CD4-positive, CD25-positive, alpha-beta regulatory T cell (primary cell): Measurements from ENCODE around the gene GNAT1. TPM values are rescaled to one million over a fixed set of nuclear protein-coding genes. Genes with fewer than 3 reads are reported as not detected.

Experiments used
- ATAC-seq, 2 donors: fragments of 150-1000 bp; cut with Tn5 transposase; one replicate each; pipeline ENCODE4 v1.10.0; 2021; ENCODE audit warnings: low read depth in 2 of 2, moderate number of reproducible peaks in 2 of 2, moderate library complexity in 1 of 2
- DNase-seq, 3 donors: peaks; one replicate each; pipeline versions ENCODE4 v3.0.0 to v3.0.0-alpha.2; 2012 to 2022; ENCODE audit warnings: mixed read lengths in 1 of 3
- H3K27ac ChIP-seq: one replicate; pipeline ENCODE4 v1.7.0; 2013; ENCODE audit warnings: mild to moderate bottlenecking, low read length; ENCODE audit not compliant: insufficient read depth, poor library complexity, severe bottlenecking
- H3K27me3 ChIP-seq: one replicate; pipeline ENCODE4 v1.7.0; 2013; ENCODE audit warnings: low read length; ENCODE audit not compliant: control insufficient read depth, insufficient read depth
- H3K36me3 ChIP-seq: one replicate; pipeline ENCODE4 v1.7.0; 2013; ENCODE audit warnings: mild to moderate bottlenecking, low read length, moderate library complexity; ENCODE audit not compliant: control insufficient read depth, insufficient read depth
- H3K4me1 ChIP-seq: 2 replicates; pipeline ENCODE4 v1.7.0; 2013; ENCODE audit warnings: mild to moderate bottlenecking, low read length; ENCODE audit not compliant: insufficient read depth, control insufficient read depth, poor library complexity, severe bottlenecking
- H3K4me3 ChIP-seq: one replicate; pipeline ENCODE4 v1.7.0; 2013; ENCODE audit warnings: low read depth, mild to moderate bottlenecking, low read length, moderate library complexity
- H3K9me3 ChIP-seq, 2 experiments: 1 replicate in 1 of 2; 2 replicates in 1 of 2; pipeline ENCODE4 v1.7.0; 2013; ENCODE audit warnings: low read length in 2 of 2, mild to moderate bottlenecking in 1 of 2, moderate library complexity in 1 of 2; ENCODE audit not compliant: control insufficient read depth in 2 of 2
- H3K27ac Mint-ChIP-seq, 3 donors: one replicate each; pipeline ENCODE4 v1.8.0; 2020 to 2022; ENCODE audit warnings: mild to moderate bottlenecking in 3 of 3, mixed read lengths in 3 of 3, moderate library complexity in 2 of 3
- H3K27me3 Mint-ChIP-seq: one replicate; pipeline ENCODE4 v1.8.0; 2022; ENCODE audit warnings: mild to moderate bottlenecking, mixed read lengths
- H3K36me3 Mint-ChIP-seq: one replicate; pipeline ENCODE4 v1.8.0; 2020; ENCODE audit warnings: mixed read lengths
- H3K4me1 Mint-ChIP-seq, 4 donors: one replicate each; pipeline ENCODE4 v1.8.0; 2020 to 2022; ENCODE audit warnings: mixed read lengths in 4 of 4, mild to moderate bottlenecking in 1 of 4
- H3K4me3 Mint-ChIP-seq, 4 donors: one replicate each; pipeline ENCODE4 v1.8.0; 2020 to 2022; ENCODE audit warnings: mild to moderate bottlenecking in 4 of 4, mixed read lengths in 4 of 4, moderate library complexity in 3 of 4
- H3K9me3 Mint-ChIP-seq, 7 donors: one replicate each; pipeline ENCODE4 v1.8.0; 2020 to 2022; ENCODE audit warnings: mixed read lengths in 7 of 7, mild to moderate bottlenecking in 3 of 7, moderate library complexity in 2 of 7
- polyA plus RNA-seq, 4 donors: library from polyadenylated mRNA; unstranded; fragments of 300-500 nt; fragmentation: Illumina TruSeq; gene quantifications; one replicate each; pipeline ENCODE4 v1.2.3, GENCODE V29; 2021
- total RNA-seq: library from RNA; stranded (reverse); gene quantifications from one replicate; pipeline ENCODE4 v1.2.3, GENCODE V29; 2022

GNAT1 gene
- total and polyA plus RNA-seq, 5 donors from 2014 or later = not detected

DNA sequence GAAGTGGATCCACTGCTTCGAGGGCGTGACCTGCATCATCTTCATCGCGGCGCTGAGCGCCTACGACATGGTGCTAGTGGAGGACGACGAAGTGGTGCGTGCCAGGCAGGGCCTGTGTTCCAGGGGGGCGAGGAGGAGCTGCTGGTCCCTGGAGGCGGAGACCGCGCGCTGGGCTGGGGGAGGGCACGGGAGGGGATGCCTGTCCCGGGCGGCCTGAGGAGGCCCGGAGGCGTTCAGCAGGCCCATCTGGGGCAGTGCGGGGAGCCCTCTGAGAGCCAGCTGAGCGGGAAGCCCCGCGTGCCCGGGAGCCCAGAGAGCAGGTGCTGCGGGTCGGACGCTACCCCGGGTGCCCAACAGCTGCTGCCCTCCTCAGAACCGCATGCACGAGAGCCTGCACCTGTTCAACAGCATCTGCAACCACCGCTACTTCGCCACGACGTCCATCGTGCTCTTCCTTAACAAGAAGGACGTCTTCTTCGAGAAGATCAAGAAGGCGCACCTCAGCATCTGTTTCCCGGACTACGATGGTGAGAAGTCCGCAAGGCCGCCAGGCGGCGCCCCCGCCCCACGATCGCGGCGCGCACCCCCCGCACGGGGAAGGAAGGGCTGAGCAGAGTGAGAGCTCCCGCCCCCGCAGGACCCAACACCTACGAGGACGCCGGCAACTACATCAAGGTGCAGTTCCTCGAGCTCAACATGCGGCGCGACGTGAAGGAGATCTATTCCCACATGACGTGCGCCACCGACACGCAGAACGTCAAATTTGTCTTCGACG, 2.9 kb downstream of the GNAT1 start:
- Histone ChIP-seq H3K4me1 (peaks cover 25% of the 10 kb centered on the region), H3K27me3 (no peaks in the 10 kb centered on the region), H3K36me3 (no peaks in the 10 kb centered on the region), H3K27ac (no peak overlapping the region), H3K9me3 (no peaks in the 10 kb centered on the region), H3K4me3 (no peak overlapping the region)
- Mint-ChIP-seq H3K4me3 (peak overlapping the region in 3 of 4 donors; percentile 29 to 79 (median 66)), H3K27me3 (peaks cover 34% of the 10 kb centered on the region), H3K9me3 (peaks cover 0 to 1% (median 0%) of the 10 kb centered on the region in 7 donors), H3K27ac (peak overlapping the region in 1 of 3 donors; percentile 76), H3K4me1 (peaks cover 0 to 17% (median 2%) of the 10 kb centered on the region in 4 donors), H3K36me3 (no peaks in the 10 kb centered on the region)
- peak; percentile 80 to 83 for ATAC-seq
- peak; percentile 76 to 86 (median 84) for DNase-seq

- peak; percentile 19 to 24 for ATAC-seq
- H3K27me3 ChIP-seq = no peaks in the 10 kb centered on the region
- peak overlapping the region in 1 of 3 donors; percentile 65 for H3K27ac Mint-ChIP-seq
These were observed 3.6 kb downstream of the GNAT1 start for GRCh38 chr3:50194903-50195500.

DNA sequence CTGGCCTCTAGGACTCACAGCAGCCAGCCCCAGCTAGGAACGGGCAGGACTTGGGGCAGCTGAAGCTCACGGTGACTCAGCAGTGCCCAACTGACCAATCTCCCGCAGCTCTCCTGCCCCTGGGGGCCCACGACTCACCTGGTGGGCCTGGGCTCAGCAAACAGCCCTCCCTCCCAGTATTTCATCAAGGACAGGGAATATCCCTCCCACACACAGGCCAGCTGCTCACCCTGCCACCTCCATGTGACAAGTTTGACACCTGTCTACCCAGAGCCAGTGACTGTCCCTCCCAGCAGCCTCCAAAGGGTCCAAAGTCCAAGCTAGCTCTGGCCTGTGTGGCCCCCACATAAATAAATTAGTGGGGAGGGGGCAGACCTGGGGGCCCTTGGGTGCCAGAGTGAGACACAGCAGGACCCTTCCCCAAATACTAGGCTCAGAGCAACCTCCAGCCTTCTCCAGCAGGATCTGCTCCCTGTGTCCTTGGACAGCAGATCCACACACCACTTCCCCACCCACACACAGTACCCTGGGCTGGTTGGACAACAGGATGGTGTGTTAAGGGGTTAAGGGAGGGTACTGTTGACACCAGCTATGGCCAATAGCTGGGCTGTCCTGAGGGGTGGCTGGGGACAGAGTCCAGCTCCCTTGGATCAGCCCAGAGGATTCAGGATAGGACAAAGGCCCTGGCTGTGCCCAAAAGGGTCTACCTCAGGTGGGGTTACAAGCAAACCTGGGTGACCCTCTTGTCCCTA, 4.3 kb downstream of the GNAT1 start:
- no peak for ATAC-seq
- Mint-ChIP-seq H3K36me3 (no peaks in the 10 kb centered on the region), H3K4me1 (peaks cover 0 to 17% (median 2%) of the 10 kb centered on the region in 4 donors), H3K27ac (no peak overlapping the region), H3K9me3 (peaks cover 0 to 1% (median 0%) of the 10 kb centered on the region in 7 donors), H3K4me3 (peak overlapping the region in 1 of 4 donors; percentile 92), H3K27me3 (peaks cover 44% of the 10 kb centered on the region)
- Histone ChIP-seq H3K9me3 (no peaks in the 10 kb centered on the region), H3K36me3 (no peaks in the 10 kb centered on the region), H3K27me3 (no peaks in the 10 kb centered on the region), H3K4me1 (peaks cover 25% of the 10 kb centered on the region), H3K27ac (no peak overlapping the region), H3K4me3 (no peak overlapping the region)
- DNase-seq = no peak

More at GRCh38 chr3:50194903-50195500, 3.6 kb downstream of the GNAT1 start:
- Histone ChIP-seq H3K36me3 (no peaks in the 10 kb centered on the region), H3K4me1 (peaks cover 25% of the 10 kb centered on the region), H3K4me3 (no peak overlapping the region), H3K27ac (no peak overlapping the region), H3K9me3 (no peaks in the 10 kb centered on the region)
- H3K27me3 Mint-ChIP-seq = peaks cover 40% of the 10 kb centered on the region
- H3K4me3 Mint-ChIP-seq = peak overlapping the region in 3 of 4 donors; percentile 29 to 92 (median 79)
- DNase-seq = peak in 1 of 3 donors; percentile 45
- peaks cover 0 to 1% (median 0%) of the 10 kb centered on the region in 7 donors for H3K9me3 Mint-ChIP-seq
- no peaks in the 10 kb centered on the region for H3K36me3 Mint-ChIP-seq
- H3K4me1 Mint-ChIP-seq = peaks cover 0 to 17% (median 2%) of the 10 kb centered on the region in 4 donors

DNA sequence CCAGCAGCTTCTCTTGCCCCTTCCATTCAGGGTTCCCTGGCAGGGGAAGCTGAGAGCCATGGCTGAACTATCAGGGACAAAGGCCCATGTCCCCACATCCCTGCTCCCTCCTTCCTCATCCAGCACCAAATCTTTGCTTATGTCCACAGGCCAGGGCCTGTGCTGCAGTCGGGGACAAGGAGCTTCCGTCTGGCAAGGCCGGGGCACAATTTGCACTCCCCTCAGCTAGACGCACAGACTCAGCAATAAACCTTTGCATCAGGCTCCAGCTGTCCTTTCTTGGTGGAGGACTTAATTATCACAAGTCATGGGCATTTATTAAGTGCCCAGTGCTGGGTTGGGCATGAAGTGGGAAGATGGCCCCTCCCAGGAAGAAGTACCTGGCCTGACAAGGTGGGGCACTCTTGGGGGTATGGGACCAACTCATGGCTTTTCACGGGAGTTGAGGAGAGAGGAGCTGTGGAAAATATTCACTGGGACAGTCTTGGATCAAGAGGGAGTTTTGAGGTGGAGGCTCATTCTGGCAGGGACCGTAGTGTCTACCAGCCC, 4.9 kb downstream of the GNAT1 start:
- Mint-ChIP-seq H3K4me3 (no peak overlapping the region), H3K36me3 (no peaks in the 10 kb centered on the region), H3K9me3 (peaks cover 0 to 1% (median 0%) of the 10 kb centered on the region in 7 donors), H3K27me3 (peaks cover 50% of the 10 kb centered on the region), H3K4me1 (peaks cover 0 to 17% (median 2%) of the 10 kb centered on the region in 4 donors), H3K27ac (no peak overlapping the region)
- peaks cover 25% of the 10 kb centered on the region for H3K4me1 ChIP-seq
- no peak overlapping the region for H3K27ac ChIP-seq
- no peaks in the 10 kb centered on the region for H3K9me3 ChIP-seq
- DNase-seq = no peak
- ATAC-seq = no peak
- no peaks in the 10 kb centered on the region for H3K36me3 ChIP-seq
- no peaks in the 10 kb centered on the region for H3K27me3 ChIP-seq
- no peak overlapping the region for H3K4me3 ChIP-seq

DNA sequence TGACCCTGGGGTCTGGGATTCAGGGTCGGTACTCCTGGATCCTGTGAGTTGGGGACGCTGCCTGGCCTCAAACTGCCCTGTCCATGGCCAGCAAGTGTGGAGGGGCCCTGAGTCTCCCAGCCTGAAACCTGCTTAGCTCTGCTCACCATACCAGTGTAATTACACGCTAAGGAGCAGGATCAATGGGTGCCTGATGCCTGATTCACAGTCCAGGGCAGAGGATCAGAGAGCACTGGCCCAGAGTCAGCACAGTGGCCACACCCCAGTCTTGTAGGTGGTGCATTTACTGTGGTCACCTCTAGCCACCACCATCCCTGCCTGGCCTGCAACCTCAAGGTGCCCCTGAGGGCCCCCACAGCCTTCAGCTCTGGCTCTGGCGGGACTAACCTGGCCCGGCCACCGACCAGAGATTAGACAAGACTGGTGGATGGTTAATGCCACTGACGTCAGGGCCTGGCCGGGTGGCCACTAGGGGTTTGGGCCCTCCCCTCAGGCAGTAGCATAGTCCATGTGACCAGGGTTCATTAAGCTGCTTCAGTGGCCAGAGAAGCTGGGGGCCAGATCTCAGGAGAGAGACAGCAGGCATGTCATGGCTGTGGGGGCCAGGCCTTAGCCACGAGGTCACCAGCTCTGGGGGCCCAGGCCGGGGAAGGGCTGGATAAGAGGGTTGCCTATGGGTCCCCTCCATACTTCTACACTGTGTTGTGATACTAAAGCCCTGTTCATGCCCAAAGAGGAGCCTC, 10.3 kb downstream of the GNAT1 start:
- H3K27ac ChIP-seq = no peak overlapping the region
- DNase-seq = no peak
- no peak overlapping the region for H3K4me3 Mint-ChIP-seq
- no peak for ATAC-seq
- H3K4me1 Mint-ChIP-seq = peaks cover 0 to 5% (median under 1%) of the 10 kb centered on the region in 4 donors
- no peaks in the 10 kb centered on the region for H3K36me3 Mint-ChIP-seq
- H3K4me1 ChIP-seq = peaks cover 8% of the 10 kb centered on the region
- no peaks in the 10 kb centered on the region for H3K36me3 ChIP-seq
- no peak overlapping the region for H3K27ac Mint-ChIP-seq
- H3K4me3 ChIP-seq = no peak overlapping the region
- peaks cover 4% of the 10 kb centered on the region for H3K27me3 ChIP-seq
- no peaks in the 10 kb centered on the region for H3K9me3 Mint-ChIP-seq
- no peaks in the 10 kb centered on the region for H3K9me3 ChIP-seq
- H3K27me3 Mint-ChIP-seq = peaks cover 66% of the 10 kb centered on the region

DNA sequence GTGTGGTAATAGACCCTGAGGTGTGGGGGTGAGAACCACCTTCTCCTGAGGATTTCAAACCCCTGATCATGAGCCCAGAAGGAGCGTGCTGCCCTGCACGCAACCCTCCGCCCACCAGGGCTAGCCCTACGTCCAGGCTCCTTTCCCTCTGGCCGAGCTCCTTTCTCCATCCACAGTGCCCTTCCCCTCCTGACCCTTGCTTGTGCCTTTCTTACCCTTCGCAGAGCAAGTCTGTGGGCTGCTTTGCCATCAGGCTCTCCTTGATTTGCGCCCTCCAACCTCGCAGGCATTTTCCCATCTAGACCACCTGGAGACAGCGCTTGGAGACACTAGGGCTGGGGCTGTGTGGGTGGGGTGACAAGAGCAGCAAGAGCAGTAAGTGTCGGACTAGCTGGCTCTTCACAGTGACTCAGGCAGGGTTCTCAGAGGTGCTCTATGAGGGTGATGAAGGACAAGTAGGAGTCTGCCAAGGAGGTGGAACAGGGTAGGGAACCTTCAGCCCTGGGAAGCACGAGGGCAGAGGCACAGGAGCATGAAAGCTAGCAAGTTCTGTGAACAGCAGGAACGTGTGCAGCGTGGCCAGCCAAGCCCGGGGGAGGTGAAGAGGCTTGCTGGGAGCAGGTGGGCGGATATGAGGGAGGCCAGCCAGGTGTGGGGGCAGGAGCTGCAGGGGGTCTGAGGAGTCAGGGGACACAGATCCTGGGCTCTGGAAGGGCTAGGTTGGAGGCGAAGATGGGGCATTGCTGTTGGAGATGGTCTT, 11.1 kb downstream of the GNAT1 start:
- Histone ChIP-seq H3K4me1 (peaks cover 8% of the 10 kb centered on the region), H3K27ac (no peak overlapping the region), H3K36me3 (no peaks in the 10 kb centered on the region), H3K9me3 (no peaks in the 10 kb centered on the region), H3K4me3 (no peak overlapping the region), H3K27me3 (peaks cover 6% of the 10 kb centered on the region)
- no peak overlapping the region for H3K27ac Mint-ChIP-seq
- DNase-seq (no peak), ATAC-seq (no peak)
- H3K4me1 Mint-ChIP-seq = peaks cover 0 to 5% (median under 1%) of the 10 kb centered on the region in 4 donors
- no peaks in the 10 kb centered on the region for H3K36me3 Mint-ChIP-seq
- H3K9me3 Mint-ChIP-seq = no peaks in the 10 kb centered on the region
- peaks cover 65% of the 10 kb centered on the region for H3K27me3 Mint-ChIP-seq
- H3K4me3 Mint-ChIP-seq = no peak overlapping the region
